NCI-H1436 (cell line): ENCODE data around the gene CLDN4.
A peak's percentile ranks its signal among the peaks of the same experiment; 100 is the strongest.
"Not testable (repeated sequence)": the region's sequence is repeated elsewhere in the genome, so short reads cannot be mapped to it uniquely, and the experiment has no call there.

Experiments used
- DNase-seq: peaks from one replicate; lab custom pipeline; 2025; lab: John Stamatoyannopoulos, UW

Gene CLDN4

DNA sequence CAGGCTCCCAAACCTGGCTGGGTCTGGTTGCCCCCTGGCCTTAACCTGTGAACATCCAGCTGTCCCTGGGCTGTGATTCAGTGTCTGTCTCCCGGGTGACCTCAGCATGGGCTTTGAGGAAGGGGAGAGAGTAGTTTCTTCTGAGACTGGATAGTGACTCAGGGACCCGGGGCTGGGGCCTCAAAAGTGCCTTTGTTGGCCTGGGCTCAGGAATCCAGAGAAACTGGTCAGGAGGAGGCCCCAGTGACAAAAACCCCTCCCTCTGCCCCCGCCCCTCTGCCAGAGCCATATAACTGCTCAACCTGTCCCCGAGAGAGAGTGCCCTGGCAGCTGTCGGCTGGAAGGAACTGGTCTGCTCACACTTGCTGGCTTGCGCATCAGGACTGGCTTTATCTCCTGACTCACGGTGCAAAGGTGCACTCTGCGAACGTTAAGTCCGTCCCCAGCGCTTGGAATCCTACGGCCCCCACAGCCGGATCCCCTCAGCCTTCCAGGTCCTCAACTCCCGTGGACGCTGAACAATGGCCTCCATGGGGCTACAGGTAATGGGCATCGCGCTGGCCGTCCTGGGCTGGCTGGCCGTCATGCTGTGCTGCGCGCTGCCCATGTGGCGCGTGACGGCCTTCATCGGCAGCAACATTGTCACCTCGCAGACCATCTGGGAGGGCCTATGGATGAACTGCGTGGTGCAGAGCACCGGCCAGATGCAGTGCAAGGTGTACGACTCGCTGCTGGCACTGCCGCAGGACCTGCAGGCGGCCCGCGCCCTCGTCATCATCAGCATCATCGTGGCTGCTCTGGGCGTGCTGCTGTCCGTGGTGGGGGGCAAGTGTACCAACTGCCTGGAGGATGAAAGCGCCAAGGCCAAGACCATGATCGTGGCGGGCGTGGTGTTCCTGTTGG lies at the start of gene CLDN4:
Gene CLDN4 (plus strand): TSS at position 316 of the 903 bp plus-strand sequence. CDS start 206 bp downstream, at position 522.
- peak; percentile 50 for DNase-seq

- DNase-seq, result no peak
These were observed 44.2 kb upstream of the CLDN4 start for GRCh38 chr7:73786588-73786987.

DNA sequence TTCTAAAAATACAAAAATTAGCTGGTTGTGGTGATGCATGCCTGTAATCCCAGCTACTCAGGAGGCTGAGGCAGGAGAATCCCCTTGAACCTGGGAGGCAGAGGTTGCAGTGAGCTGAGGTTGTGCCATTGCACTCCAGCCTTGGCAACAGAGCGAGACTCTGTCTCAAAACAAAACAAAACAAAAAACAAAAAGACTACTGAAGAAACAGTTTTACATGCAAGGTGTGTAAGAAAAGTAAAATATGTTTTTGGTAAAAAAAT lies 43.1 kb upstream of the CLDN4 start:
- DNase-seq, result not testable (repeated sequence)

- no peak for DNase-seq
These were observed 41.7 kb upstream of the CLDN4 start for GRCh38 chr7:73789051-73789450.

DNA sequence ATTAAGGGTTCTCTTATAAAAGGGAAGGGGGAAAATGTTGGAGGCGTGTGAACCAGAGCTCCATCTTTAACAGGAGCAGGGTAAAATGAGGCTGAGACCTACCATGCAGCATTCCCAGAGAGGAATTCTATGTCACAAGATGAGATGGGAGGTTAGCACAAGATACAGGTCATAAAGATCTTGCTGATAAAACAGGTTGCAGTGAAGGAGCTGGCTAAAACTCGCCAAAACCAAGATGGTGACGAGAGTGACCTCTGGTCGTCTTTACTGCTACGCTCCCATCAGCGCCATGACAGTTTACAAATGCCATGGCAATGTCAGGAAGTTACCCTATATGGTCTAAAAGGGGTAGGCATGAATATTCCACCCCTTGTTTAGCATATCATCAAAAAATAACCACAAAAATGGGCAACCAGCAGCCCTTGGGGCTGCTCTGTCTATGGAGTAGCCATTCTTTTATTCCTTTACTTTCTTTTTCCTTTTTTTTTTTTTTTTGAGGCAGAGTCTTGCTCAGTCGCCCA lies 39.6 kb upstream of the CLDN4 start:
- DNase-seq, result not testable (repeated sequence)

- DNase-seq, result not testable (repeated sequence)
These were observed 35.6 kb upstream of the CLDN4 start for GRCh38 chr7:73795188-73795587.

DNA sequence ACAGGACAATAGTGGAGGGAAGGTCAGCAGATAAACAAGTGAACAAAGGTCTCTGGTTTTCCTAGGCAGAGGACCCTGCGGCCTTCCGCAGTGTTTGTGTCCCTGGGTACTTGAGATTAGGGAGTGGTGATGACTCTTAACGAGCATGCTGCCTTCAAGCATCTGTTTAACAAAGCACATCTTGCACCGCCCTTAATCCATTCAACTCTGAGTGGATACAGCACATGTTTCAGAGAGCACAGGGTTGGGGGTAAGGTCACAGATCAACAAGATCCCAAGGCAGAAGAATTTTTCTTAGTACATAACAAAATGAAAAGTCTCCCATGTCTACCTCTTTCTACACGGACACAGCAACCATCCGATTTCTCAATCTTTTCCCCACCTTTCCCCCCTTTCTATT lies 34.1 kb upstream of the CLDN4 start:
- DNase-seq, result not testable (repeated sequence)

DNA sequence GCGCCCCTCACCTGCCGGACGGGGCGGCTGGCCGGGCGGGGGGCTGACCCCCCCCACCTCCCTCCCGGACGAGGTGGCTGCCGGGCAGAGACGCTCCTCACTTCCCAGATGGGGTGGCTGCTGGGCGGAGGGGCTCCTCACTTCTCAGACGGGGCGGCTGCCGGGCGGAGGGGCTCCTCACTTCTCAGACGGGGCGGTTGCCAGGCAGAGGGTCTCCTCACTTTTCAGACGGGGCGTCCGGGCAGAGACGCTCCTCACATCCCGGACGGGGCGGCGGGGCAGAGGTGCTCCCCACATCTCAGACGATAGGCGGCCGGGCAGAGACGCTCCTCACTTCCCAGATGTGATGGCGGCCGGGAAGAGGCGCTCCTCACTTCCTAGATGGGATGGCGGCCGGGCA lies 33.6 kb upstream of the CLDN4 start:
- DNase-seq, result not testable (repeated sequence)

GRCh38 chr7:73799282-73800141 lies 31.3 kb upstream of the CLDN4 start:
- no peak for DNase-seq

DNA sequence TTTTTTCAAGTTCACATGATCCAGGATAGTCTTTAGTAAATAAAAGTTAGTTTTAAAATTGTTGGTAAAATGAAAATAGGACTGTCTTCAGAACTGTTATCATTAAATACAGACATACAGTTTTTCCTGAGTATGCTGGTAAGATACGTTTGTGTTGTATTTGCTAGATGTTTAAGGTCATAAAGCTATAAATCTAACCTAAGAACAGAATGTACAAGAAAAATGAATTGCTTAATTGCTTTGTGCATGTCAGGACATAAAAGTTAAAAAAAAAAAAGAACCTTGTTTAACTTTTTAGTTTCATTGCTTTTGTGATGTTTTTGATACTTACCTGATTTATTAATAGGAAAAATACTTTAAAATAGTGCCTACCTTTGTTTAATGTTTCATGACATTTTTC lies 29.2 kb upstream of the CLDN4 start:
- no peak for DNase-seq

GRCh38 chr7:73802459-73802858 lies 28.3 kb upstream of the CLDN4 start:
- DNase-seq, result no peak

GRCh38 chr7:73809467-73809951 lies 21.3 kb upstream of the CLDN4 start:
- DNase-seq, result no peak

DNA sequence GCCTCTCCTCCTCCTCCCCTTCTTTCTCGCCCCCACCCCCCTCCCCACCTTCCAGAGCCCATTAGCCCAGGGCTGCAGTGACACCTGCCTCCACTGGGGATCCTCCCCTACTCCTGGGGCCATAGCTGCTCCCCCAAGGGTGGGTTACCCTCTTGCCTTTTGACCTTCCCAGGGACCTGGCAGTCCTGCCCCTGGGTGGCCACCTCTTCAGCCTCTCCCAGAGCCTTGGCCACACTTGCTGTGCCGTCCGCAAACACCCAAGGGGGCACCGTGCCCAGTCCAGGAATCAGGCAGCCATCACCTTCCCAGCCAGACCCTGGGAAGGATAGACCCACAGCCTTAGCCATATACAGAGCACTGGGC lies 19.8 kb upstream of the CLDN4 start:
- no peak for DNase-seq

DNA sequence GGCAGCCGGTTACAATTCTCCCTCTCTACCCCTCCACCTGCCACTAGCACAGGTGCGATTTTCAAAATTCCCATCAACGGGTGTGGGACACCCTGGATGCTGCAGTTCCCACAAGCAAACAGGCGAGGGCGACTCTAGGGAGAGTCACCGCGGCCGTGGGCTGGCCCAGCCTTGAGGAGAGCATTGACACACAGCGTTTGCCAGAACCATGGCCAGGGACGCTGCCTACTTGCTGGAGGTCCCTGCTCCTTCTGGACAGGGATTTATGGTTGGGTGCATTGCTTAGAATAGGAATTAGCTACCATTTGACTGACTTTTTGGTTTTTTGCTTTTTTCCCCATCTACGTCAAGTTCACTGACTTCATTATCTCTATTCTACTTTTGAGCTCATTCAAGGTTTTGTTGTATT lies 19.0 kb upstream of the CLDN4 start:
- peak; percentile 71 for DNase-seq

GRCh38 chr7:73812996-73813395 lies 17.8 kb upstream of the CLDN4 start:
- DNase-seq, result no peak

GRCh38 chr7:73815436-73815835 lies 15.4 kb upstream of the CLDN4 start:
- DNase-seq, result no peak

- DNase-seq, result no peak
These were observed 13.7 kb upstream of the CLDN4 start for GRCh38 chr7:73817121-73817520.

DNA sequence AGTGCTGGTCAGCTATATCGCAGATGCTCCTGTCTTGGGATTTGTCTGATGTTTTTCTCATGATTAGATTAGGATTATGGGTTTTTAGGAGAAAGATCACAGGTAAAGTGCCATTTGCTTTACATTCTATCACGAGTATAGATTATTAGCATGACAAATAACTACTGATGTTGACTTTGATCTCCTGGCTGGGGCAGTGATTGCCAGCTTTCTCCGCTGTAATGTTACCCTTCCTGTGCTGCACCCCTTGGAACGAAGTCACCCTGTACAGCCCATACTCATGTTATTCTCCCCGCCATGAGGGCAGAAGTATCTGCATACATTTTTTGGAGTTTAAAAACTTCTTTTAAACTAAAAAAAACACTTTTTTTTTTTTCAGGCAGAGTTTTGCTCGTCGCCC lies 10.8 kb upstream of the CLDN4 start:
- DNase-seq, result no peak

DNA sequence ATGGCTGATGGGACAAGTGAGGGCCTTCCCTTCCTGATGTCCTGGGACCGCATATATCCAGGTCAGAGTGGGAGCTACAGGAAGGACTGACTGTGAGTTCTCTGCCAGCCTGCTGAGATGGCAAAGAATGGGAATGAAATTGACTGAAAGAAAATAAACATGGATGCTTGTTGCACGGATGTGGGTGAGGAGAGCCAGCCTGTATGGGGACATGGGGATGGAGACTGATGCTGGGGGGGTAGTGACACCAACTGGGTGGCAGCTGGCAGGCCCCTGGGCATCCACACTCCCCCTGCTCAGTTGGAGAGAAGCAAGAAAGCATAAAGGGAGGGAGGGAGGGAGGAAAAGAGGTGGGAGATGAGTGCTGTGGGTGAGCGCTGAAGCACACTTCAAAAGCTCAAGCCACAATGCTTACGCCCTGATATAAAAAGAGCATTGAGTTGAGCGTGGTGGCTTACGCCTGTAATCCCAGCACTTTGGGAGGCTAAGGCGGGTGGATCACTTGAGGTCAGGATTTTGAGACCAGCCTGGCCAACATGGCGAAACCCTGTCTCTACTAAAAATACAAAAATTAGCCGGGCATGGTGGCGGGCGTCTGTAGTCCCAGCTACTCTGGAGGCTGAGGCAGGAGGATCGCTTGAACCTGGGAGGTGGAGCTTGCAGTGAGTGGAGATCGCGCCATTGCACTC lies 9.1 kb upstream of the CLDN4 start:
- not testable (repeated sequence) for DNase-seq

DNA sequence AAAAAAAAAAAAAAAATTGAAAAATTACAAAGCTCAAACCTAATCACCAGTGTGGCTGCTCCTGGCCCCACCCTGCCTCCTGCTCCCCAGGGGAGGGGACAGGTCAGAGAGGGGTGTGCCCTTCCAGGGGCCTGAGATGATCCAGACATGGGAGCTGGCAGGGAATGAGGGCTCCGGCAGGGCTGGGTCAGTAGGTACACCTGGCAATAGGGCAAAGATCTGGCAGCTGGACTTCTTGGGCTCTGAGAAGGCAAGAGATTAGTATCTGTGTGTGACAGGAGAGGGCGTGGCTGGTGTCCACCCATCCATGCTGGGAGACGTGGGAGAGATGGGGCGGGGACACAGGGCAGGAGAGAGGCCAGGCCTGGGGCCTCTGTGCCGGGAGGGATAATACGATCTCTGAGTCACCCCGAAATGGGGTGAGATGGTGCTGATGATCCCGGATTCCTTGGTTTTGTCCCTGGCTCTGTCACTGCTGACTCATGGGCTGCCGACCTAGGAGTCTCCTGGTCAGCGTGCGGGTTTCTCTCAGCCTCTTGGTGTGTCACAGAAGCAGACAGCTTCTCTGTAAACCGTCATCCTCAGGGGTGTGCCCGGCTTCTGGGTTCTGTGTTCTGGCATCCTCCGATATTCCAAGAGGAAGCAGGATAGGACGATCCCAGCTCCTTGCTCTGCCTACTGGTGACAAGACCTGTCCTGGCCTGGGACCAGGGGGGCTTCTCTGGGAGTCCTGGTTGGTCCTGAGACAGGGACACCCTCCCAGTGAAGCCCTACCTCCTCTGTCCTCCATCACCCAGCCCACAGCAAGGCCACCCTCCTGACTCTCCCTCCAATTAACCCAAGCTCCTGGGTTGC lies 8.2 kb upstream of the CLDN4 start:
- DNase-seq, result no peak

- DNase-seq, result no peak
These were observed 7.5 kb upstream of the CLDN4 start for GRCh38 chr7:73823257-73823656.
